Measurements from ENCODE around the gene ANKRD39.

Gene ANKRD39

GRCh38 chr2:96857667-96858372, at the start of gene ANKRD39:
TSS of gene ANKRD39 (minus strand) at chr2:96858016. CDS start at chr2:96857987, 29 bp downstream.
- ChIA-PET CTCF (interaction anchor here (0.6 to 10.4 kb wide), 37 partner anchors 10 to 451 kb away, joined by 3 to 153 read pairs (median 4); partner anchors contain the start of genes ANKRD36, CNNM3, CNNM4 and SEMA4C), POLR2A (interaction anchor here (0.6 to 2.9 kb wide), 7 partner anchors 10 to 254 kb away, joined by 3 to 22 read pairs (median 4); partner anchors contain the start of gene ANKRD23)
- TF ChIP-seq, protein P1, sequence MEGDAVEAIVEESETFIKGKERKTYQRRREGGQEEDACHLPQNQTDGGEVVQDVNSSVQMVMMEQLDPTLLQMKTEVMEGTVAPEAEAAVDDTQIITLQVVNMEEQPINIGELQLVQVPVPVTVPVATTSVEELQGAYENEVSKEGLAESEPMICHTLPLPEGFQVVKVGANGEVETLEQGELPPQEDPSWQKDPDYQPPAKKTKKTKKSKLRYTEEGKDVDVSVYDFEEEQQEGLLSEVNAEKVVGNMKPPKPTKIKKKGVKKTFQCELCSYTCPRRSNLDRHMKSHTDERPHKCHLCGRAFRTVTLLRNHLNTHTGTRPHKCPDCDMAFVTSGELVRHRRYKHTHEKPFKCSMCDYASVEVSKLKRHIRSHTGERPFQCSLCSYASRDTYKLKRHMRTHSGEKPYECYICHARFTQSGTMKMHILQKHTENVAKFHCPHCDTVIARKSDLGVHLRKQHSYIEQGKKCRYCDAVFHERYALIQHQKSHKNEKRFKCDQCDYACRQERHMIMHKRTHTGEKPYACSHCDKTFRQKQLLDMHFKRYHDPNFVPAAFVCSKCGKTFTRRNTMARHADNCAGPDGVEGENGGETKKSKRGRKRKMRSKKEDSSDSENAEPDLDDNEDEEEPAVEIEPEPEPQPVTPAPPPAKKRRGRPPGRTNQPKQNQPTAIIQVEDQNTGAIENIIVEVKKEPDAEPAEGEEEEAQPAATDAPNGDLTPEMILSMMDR (IDR thresholded peaks at IDR 0.05; ENCODE audit: insufficient read depth, low read length, missing control alignments), result peak; percentile 85
- H3K4me3 ChIP-seq (ENCODE audit: low read depth, low read length), result peak within 1 kb of the TSS; percentile 80
- peak; percentile 81 for DNase-seq (ENCODE audit: low read depth, low spot score)

GRCh38 chr2:96906729-96907114, 48.9 kb upstream of the ANKRD39 start:
- H3K4me3 ChIP-seq (ENCODE audit: low read depth, low read length), result no peak overlapping the region
- DNase-seq (ENCODE audit: low read depth, low spot score), result no peak
- TF ChIP-seq, protein P1 (IDR thresholded peaks at IDR 0.05; ENCODE audit: insufficient read depth, low read length, missing control alignments), result no peak
- CTCF ChIA-PET, result no interaction called here
- POLR2A ChIA-PET, result interaction anchor here (0.6 kb wide), 1 partner anchor 36 kb away, joined by 3 read pairs; no protein-coding TSS in a partner anchor

- POLR2A ChIA-PET, result no interaction called here
- CTCF ChIA-PET, result interaction anchor here (0.7 to 1.6 kb wide), 3 partner anchors 13 to 47 kb away, joined by 3 to 4 read pairs (median 3); no protein-coding TSS in a partner anchor
- no peak overlapping the region for H3K4me3 ChIP-seq (ENCODE audit: low read depth, low read length)
- no peak for DNase-seq (ENCODE audit: low read depth, low spot score)
- TF ChIP-seq, protein P1 (IDR thresholded peaks at IDR 0.05; ENCODE audit: insufficient read depth, low read length, missing control alignments), result no peak
These were observed 46.0 kb upstream of the ANKRD39 start for GRCh38 chr2:96903815-96904214.

DNA sequence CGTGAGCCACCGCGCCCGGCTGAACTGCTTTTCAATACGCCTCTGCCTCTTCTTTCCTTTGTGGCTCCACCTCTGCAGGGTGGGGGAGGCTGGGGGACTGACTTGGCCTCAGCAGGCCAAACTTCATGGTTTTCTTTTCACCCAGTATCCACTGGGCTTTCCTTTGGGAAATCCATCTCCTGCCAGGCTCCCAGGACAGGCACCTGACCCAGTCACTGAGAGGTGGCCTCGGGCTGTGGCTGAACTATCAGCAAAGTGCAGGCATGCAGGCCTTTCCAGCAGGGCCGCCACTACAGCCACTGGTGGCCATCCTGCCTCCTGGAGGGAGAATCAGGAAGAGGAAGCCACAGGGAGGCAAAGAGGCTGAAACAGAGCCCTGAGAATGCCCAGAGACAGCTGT, 45.5 kb upstream of the ANKRD39 start:
- ChIA-PET POLR2A (no interaction called here), CTCF (interaction anchor here (1.1 kb wide), 1 partner anchor 12 kb away, joined by 3 read pairs; no protein-coding TSS in a partner anchor)
- no peak for DNase-seq (ENCODE audit: low read depth, low spot score)
- TF ChIP-seq, protein P1 (IDR thresholded peaks at IDR 0.05; ENCODE audit: insufficient read depth, low read length, missing control alignments), result no peak
- H3K4me3 ChIP-seq (ENCODE audit: low read depth, low read length), result no peak overlapping the region

DNA sequence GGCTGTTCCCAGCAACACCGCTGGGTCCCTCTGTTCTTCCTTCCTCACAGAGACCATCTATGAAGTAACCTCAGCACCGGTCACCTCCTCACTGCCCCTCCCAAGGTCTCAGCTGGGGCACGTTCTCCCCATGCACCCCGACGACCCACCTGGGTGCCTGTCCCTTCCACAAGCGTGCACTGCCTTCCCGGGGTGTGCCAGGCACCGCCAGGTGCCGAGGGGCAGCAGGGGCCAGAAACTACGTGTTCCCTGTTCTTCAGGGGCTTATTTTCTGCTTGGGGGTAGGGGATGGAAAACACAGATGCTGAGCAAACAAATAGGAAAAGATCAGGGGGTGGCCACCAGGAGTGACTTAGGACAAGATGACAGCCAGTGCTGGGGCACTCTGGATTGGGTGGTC, 42.4 kb upstream of the ANKRD39 start:
- H3K4me3 ChIP-seq (ENCODE audit: low read depth, low read length), result no peak overlapping the region
- CTCF ChIA-PET, result no interaction called here
- DNase-seq (ENCODE audit: low read depth, low spot score), result no peak
- POLR2A ChIA-PET, result no interaction called here
- TF ChIP-seq, protein P1 (IDR thresholded peaks at IDR 0.05; ENCODE audit: insufficient read depth, low read length, missing control alignments), result no peak

GRCh38 chr2:96899413-96899741, 41.6 kb upstream of the ANKRD39 start:
- POLR2A ChIA-PET, result no interaction called here
- TF ChIP-seq, protein P1 (IDR thresholded peaks at IDR 0.05; ENCODE audit: insufficient read depth, low read length, missing control alignments), result no peak
- H3K4me3 ChIP-seq (ENCODE audit: low read depth, low read length), result no peak overlapping the region
- CTCF ChIA-PET, result no interaction called here
- DNase-seq (ENCODE audit: low read depth, low spot score), result no peak
